Endothelial cell (in vitro differentiated cells): ENCODE data around the gene SYT14. TPM values are rescaled to one million over a fixed set of nuclear protein-coding genes. Genes with fewer than 3 reads are reported as not detected.

Source experiments
- DNase-seq: peaks from one replicate; pipeline ENCODE4 v3.0.0; 2021; ENCODE audit warnings: low spot score
- H3K27ac Mint-ChIP-seq: one replicate; pipeline ENCODE4 v1.8.0; 2021; ENCODE audit warnings: mixed read lengths, inconsistent platforms; ENCODE audit not compliant: unreplicated experiment
- H3K27me3 Mint-ChIP-seq: one replicate; pipeline ENCODE4 v1.8.0; 2021; ENCODE audit warnings: mild to moderate bottlenecking, moderate library complexity, mixed read lengths, inconsistent platforms; ENCODE audit not compliant: unreplicated experiment
- H3K36me3 Mint-ChIP-seq: one replicate; pipeline ENCODE4 v1.8.0; 2021; ENCODE audit warnings: mild to moderate bottlenecking, low read depth, mixed read lengths, inconsistent platforms; ENCODE audit not compliant: unreplicated experiment
- H3K4me1 Mint-ChIP-seq: one replicate; pipeline ENCODE4 v1.8.0; 2021; ENCODE audit warnings: mild to moderate bottlenecking, mixed read lengths, inconsistent platforms; ENCODE audit not compliant: unreplicated experiment
- H3K4me3 Mint-ChIP-seq: one replicate; pipeline ENCODE4 v1.8.0; 2021; ENCODE audit warnings: mild to moderate bottlenecking, mixed read lengths, inconsistent platforms; ENCODE audit not compliant: unreplicated experiment
- H3K9me3 Mint-ChIP-seq: one replicate; pipeline ENCODE4 v1.8.0; 2021; ENCODE audit warnings: mixed read lengths, inconsistent platforms; ENCODE audit not compliant: unreplicated experiment
- total RNA-seq: library from RNA; stranded (reverse); fragmentation: NEBNext Ultra II Directional; extraction: Animal tissue kit (Norgen Biotek cat#: 25700); gene quantifications from one replicate; pipeline ENCODE4 v1.2.1, GENCODE V29; 2021; ENCODE audit not compliant: unreplicated experiment
- TF ChIP-seq, protein P1 (sequence below): fragments of 200-600 bp; sonication (generic); IDR thresholded peaks from one replicate; pipeline ENCODE4 v1.5.0; 2021; ENCODE audit warnings: antibody characterized with exemption; ENCODE audit not compliant: unreplicated experiment

SYT14 gene
- total RNA-seq, 1 donor from 2014 or later = 9.7 TPM

DNA sequence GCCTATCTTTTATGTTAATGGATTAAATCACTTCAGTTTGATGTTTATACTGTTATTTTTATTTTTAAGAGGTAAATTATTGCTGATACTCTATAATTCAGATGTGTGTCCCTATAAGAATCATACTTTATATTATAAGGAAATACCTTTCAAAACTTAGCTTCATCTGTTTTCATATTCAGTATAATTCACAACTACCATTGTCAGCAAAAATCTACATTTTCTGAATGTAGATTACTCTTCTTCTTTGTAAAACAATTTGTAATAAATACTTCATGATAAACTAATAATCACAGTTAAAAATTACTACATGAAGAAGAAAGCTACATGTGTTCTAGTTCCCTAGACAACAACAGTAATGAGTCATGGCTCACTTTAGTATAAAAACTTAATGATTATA is 179.2 kb downstream of the SYT14 start:
- H3K27ac Mint-ChIP-seq = no peak overlapping the region
- no peaks in the 10 kb centered on the region for H3K4me1 Mint-ChIP-seq
- H3K4me3 Mint-ChIP-seq = no peak overlapping the region
- no peaks in the 10 kb centered on the region for H3K36me3 Mint-ChIP-seq
- TF ChIP-seq, protein P1, sequence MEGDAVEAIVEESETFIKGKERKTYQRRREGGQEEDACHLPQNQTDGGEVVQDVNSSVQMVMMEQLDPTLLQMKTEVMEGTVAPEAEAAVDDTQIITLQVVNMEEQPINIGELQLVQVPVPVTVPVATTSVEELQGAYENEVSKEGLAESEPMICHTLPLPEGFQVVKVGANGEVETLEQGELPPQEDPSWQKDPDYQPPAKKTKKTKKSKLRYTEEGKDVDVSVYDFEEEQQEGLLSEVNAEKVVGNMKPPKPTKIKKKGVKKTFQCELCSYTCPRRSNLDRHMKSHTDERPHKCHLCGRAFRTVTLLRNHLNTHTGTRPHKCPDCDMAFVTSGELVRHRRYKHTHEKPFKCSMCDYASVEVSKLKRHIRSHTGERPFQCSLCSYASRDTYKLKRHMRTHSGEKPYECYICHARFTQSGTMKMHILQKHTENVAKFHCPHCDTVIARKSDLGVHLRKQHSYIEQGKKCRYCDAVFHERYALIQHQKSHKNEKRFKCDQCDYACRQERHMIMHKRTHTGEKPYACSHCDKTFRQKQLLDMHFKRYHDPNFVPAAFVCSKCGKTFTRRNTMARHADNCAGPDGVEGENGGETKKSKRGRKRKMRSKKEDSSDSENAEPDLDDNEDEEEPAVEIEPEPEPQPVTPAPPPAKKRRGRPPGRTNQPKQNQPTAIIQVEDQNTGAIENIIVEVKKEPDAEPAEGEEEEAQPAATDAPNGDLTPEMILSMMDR = no peak
- no peak for DNase-seq
- no peaks in the 10 kb centered on the region for H3K27me3 Mint-ChIP-seq
- no peaks in the 10 kb centered on the region for H3K9me3 Mint-ChIP-seq

DNA sequence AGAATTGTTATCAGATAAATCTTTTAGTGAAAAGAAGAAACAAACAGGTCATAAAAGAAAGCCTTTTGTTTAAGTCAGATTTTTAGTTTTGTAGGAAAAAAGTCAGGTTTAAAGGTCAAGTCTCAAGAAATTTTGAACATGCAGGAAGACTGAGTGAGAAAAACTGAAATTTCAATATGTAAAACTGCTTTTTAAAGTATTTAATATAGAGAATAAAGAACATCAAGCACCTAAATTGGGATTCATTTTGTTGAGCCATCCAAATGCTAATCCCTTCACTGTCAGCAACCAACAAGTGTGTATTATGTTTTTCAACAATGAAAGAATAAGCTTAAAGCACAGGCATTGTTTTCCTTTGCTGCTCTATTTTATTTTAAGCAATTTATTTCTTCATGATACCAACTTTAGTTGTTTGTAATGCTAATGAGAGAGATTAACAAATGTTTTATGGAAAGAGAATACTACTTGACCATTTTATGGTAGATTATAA is 179.7 kb downstream of the SYT14 start:
- no peak for DNase-seq
- Mint-ChIP-seq H3K27ac (no peak overlapping the region), H3K4me3 (no peak overlapping the region), H3K27me3 (no peaks in the 10 kb centered on the region), H3K36me3 (no peaks in the 10 kb centered on the region), H3K9me3 (no peaks in the 10 kb centered on the region), H3K4me1 (no peaks in the 10 kb centered on the region)
- TF ChIP-seq, protein P1 = no peak

DNA sequence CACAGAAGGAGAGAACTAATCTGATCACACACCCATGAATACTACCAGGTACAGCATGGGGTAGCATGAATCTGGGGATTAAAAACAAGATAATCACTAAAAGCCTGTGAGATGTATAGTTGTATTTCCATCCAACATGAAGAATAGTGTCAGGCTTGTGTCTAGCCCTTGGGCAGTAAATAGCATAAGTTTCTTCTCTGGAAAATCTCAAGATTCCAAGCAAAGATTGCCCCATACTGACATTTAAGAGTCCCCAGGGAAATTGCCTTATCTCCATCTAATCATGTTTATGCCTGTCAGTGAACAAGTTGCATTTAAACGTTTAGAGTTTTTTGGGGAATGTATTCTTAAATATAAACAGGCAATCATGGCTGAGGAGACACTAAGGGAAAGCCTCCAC is 185.4 kb downstream of the SYT14 start:
- H3K4me1 Mint-ChIP-seq = no peaks in the 10 kb centered on the region
- H3K9me3 Mint-ChIP-seq = no peaks in the 10 kb centered on the region
- no peak overlapping the region for H3K27ac Mint-ChIP-seq
- DNase-seq = no peak
- H3K4me3 Mint-ChIP-seq = no peak overlapping the region
- no peaks in the 10 kb centered on the region for H3K27me3 Mint-ChIP-seq
- TF ChIP-seq, protein P1 = no peak
- no peaks in the 10 kb centered on the region for H3K36me3 Mint-ChIP-seq

DNA sequence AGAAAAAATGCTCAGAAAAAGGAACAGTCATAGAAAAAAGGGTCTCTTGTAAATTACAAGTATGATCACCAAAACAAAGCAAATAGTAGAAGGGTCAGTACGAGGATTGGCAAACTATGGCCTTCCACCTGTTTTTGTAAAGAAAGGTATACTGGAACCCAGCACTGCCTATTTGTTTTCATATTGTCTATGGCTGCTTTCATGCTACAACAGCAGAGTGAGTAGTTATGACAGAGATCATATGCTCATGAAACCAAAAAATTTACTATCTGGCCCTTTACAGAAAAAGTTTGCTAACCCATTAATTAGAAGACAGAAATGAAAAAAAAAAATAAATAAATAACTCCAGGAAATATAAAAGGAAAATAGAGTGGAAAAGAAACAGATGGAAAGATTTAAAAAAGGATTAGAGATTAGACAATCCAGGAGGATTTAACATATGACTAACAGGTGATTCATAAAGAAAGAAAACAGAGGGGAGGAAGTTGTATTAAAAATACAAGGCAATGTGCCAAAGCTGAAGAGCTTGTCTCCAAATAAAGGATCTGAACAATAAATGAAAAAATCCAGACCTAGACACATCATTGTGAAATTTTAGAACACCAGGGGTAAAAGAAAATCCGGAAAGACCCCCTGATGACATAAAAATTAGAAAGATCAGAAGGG is 186.0 kb downstream of the SYT14 start:
- Mint-ChIP-seq H3K9me3 (no peaks in the 10 kb centered on the region), H3K4me1 (no peaks in the 10 kb centered on the region), H3K4me3 (no peak overlapping the region), H3K36me3 (no peaks in the 10 kb centered on the region), H3K27me3 (no peaks in the 10 kb centered on the region), H3K27ac (no peak overlapping the region)
- DNase-seq = no peak
- TF ChIP-seq, protein P1 = no peak

DNA sequence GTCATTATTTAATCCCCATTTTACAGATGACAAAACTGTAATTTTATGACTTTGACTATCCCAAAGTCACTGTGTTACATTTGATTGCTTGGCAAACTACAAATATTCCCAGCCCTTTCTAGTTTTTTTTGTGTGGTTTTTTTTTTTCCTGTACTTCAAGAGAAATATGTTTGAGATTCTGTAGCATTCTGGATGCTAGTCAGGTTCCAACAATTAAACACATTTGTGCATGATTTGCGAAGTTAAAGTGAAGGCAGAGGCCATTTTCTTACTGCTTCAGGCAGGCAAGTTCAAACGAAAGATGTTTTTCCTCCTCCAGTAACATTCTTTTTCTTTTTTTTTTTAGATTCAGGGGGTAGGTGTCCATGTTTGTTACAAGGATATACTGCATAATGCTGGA is 186.7 kb downstream of the SYT14 start:
- no peak overlapping the region for H3K4me3 Mint-ChIP-seq
- no peaks in the 10 kb centered on the region for H3K36me3 Mint-ChIP-seq
- no peak overlapping the region for H3K27ac Mint-ChIP-seq
- no peak for DNase-seq
- H3K9me3 Mint-ChIP-seq = no peaks in the 10 kb centered on the region
- no peaks in the 10 kb centered on the region for H3K27me3 Mint-ChIP-seq
- no peaks in the 10 kb centered on the region for H3K4me1 Mint-ChIP-seq
- TF ChIP-seq, protein P1 = no peak
